ENCODE data around the gene RAMAC. TPM values are rescaled to one million over a fixed set of nuclear protein-coding genes. Genes with fewer than 3 reads are reported as not detected.

The RAMAC gene
- total RNA-seq, 1 donor: 35.0 TPM

- no peak overlapping the region for H3K4me3 ChIP-seq (ENCODE audit: low read depth, low read length)
- TF ChIP-seq, protein P1, sequence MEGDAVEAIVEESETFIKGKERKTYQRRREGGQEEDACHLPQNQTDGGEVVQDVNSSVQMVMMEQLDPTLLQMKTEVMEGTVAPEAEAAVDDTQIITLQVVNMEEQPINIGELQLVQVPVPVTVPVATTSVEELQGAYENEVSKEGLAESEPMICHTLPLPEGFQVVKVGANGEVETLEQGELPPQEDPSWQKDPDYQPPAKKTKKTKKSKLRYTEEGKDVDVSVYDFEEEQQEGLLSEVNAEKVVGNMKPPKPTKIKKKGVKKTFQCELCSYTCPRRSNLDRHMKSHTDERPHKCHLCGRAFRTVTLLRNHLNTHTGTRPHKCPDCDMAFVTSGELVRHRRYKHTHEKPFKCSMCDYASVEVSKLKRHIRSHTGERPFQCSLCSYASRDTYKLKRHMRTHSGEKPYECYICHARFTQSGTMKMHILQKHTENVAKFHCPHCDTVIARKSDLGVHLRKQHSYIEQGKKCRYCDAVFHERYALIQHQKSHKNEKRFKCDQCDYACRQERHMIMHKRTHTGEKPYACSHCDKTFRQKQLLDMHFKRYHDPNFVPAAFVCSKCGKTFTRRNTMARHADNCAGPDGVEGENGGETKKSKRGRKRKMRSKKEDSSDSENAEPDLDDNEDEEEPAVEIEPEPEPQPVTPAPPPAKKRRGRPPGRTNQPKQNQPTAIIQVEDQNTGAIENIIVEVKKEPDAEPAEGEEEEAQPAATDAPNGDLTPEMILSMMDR (IDR thresholded peaks at IDR 0.05; ENCODE audit: insufficient read depth, low read depth, low read length): no peak
- no peak for DNase-seq (ENCODE audit: low read depth)
Measured at GRCh38 chr15:82966671-82967071, 19.3 kb upstream of the RAMAC start.

GRCh38 chr15:82968066-82968465 is 17.9 kb upstream of the RAMAC start:
- peak; percentile 34 for DNase-seq (ENCODE audit: low read depth)
- TF ChIP-seq, protein P1 (IDR thresholded peaks at IDR 0.05; ENCODE audit: insufficient read depth, low read depth, low read length): no peak

DNA sequence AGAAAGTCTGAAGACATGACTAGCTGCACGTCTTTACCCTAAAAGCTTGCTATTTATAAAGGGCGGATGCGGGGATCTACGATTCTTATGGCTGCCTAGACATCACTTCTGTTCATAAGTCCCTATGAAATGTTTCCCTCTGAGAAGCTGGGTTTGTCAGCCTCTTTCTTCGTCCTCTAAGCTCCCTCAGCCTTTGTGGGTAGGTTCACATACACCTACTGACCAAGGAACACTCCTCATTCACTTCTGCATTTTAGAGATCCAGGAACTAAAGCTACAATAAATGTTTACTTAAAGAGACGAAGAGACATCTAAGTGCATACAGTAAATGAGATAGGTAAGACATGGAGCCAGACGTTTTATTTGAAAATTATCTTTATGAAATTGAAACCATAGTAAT is 16.7 kb upstream of the RAMAC start:
- DNase-seq (ENCODE audit: low read depth): no peak
- TF ChIP-seq, protein P1 (IDR thresholded peaks at IDR 0.05; ENCODE audit: insufficient read depth, low read depth, low read length): no peak
- H3K4me3 ChIP-seq (ENCODE audit: low read depth, low read length): no peak overlapping the region

More at GRCh38 chr15:82968066-82968465, 17.9 kb upstream of the RAMAC start:
- no peak overlapping the region for H3K4me3 ChIP-seq (ENCODE audit: low read depth, low read length)

DNA sequence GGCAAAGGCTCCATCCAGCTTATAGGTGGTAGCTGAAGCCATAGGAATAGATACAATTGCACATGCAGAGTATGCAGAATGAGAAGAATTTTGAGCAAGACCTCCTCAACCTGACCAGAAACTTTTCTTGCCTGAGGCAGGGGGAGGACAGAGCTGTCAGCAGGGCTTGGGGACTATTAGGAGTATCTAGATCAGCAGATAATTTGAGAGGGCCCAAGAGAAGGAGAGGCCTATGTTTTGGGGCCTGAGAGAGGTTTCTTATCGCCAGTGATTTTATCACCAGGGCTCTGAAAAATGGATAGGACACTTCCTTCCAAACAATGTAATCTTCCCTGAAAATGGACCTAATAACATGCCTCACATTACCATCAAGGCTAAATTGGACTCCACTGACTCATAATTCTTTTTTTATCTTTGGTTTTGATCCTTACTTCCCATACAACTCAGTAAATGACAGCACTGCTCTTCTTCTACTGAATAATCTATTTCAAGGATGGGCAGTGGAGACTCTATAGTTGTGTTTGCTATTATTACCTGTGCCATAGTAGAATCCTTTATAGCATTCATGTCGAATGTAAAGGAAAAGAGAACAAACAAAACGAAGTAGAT is 15.8 kb upstream of the RAMAC start:
- TF ChIP-seq, protein P1 (IDR thresholded peaks at IDR 0.05; ENCODE audit: insufficient read depth, low read depth, low read length): no peak
- H3K4me3 ChIP-seq (ENCODE audit: low read depth, low read length): no peak overlapping the region
- DNase-seq (ENCODE audit: low read depth): no peak

- no peak overlapping the region for H3K4me3 ChIP-seq (ENCODE audit: low read depth, low read length)
- TF ChIP-seq, protein P1 (IDR thresholded peaks at IDR 0.05; ENCODE audit: insufficient read depth, low read depth, low read length): no peak
- DNase-seq (ENCODE audit: low read depth): no peak
Measured at GRCh38 chr15:82970696-82971095, 15.3 kb upstream of the RAMAC start.

- no peak for DNase-seq (ENCODE audit: low read depth)
- H3K4me3 ChIP-seq (ENCODE audit: low read depth, low read length): no peak overlapping the region
- TF ChIP-seq, protein P1 (IDR thresholded peaks at IDR 0.05; ENCODE audit: insufficient read depth, low read depth, low read length): no peak
Measured at GRCh38 chr15:82971218-82971984, 14.6 kb upstream of the RAMAC start.

Measured in fibroblast of villous mesenchyme (primary cell).